PC-9 (cell line): Measurements from ENCODE around the gene ZNF24. TPM values are rescaled to one million over a fixed set of nuclear protein-coding genes. Genes with fewer than 3 reads are reported as not detected.

ENCODE experiments used
- BruUV-seq: library from RNA; stranded (reverse); fragments of 400-500 nt; replicated peaks from 2 replicates; lab custom pipeline; 2021; lab: Mats Ljungman, UMichigan
- CTCF ChIA-PET: fragments of 300-600 bp; sonication (Branson Sonifier 250); formaldehyde crosslinking; loops from one replicate; lab custom pipeline; 2022; ENCODE audit warnings: antibody characterized with exemption; lab: Charles Lee
- POLR2A ChIA-PET: fragments of 300-600 bp; sonication (Branson Sonifier 250); formaldehyde crosslinking; loops from one replicate; lab custom pipeline; 2022; ENCODE audit warnings: antibody characterized with exemption; ENCODE audit not compliant: unreplicated experiment; lab: Charles Lee
- DNase-seq, 2 experiments: peaks; one replicate each; pipeline versions ENCODE4 v3.0.0 to v3.0.0-alpha.2; 2015 to 2022; ENCODE audit warnings: mixed read lengths in 1 of 2
- H2AFZ ChIP-seq: fragments of 200-600 bp; sonication (generic); 2 replicates; pipeline ENCODE4 v1.8.1; 2017; ENCODE audit warnings: antibody characterized with exemption
- H3F3A ChIP-seq: fragments of 200-600 bp; sonication (generic); 2 replicates; pipeline ENCODE4 v1.8.1; 2017; ENCODE audit warnings: antibody characterized with exemption, mild to moderate bottlenecking, low read depth; ENCODE audit not compliant: insufficient read depth
- H3K27ac ChIP-seq: fragments of 200-600 bp; sonication (generic); 2 replicates; pipeline ENCODE4 v1.6.1; 2016; ENCODE audit warnings: mixed run types
- H3K27me3 ChIP-seq: fragments of 200-600 bp; sonication (generic); 2 replicates; pipeline ENCODE4 v1.6.1; 2016; ENCODE audit warnings: low read depth, mixed run types; ENCODE audit not compliant: insufficient read depth
- H3K36me3 ChIP-seq: fragments of 200-600 bp; sonication (generic); 2 replicates; pipeline ENCODE4 v1.6.1; 2016; ENCODE audit warnings: low read depth, mixed run types
- H3K4me1 ChIP-seq: fragments of 200-600 bp; sonication (generic); replicated peaks from 2 replicates; pipeline ENCODE4 v1.6.1; 2016; ENCODE audit warnings: mixed run types; ENCODE audit not compliant: insufficient read depth
- H3K4me2 ChIP-seq: fragments of 200-600 bp; sonication (generic); 2 replicates; pipeline ENCODE4 v1.6.1; 2017; ENCODE audit warnings: mixed run types
- H3K4me3 ChIP-seq: fragments of 200-600 bp; sonication (generic); 2 replicates; pipeline ENCODE4 v1.6.1; 2016; ENCODE audit warnings: mixed run types
- H3K79me2 ChIP-seq: fragments of 200-600 bp; sonication (generic); 2 replicates; pipeline ENCODE4 v1.6.1; 2017; ENCODE audit warnings: low read depth, mixed run types
- H3K9me2 ChIP-seq: fragments of 200-600 bp; sonication (generic); 2 replicates; pipeline ENCODE4 v1.8.1; 2017; ENCODE audit warnings: mild to moderate bottlenecking; ENCODE audit not compliant: insufficient read depth
- H3K9me3 ChIP-seq: fragments of 200-600 bp; sonication (generic); 2 replicates; pipeline ENCODE4 v1.8.1; 2016; ENCODE audit warnings: low read depth; ENCODE audit not compliant: insufficient read depth
- H4K20me1 ChIP-seq: fragments of 200-600 bp; sonication (generic); 2 replicates; pipeline ENCODE4 v1.8.1; 2017; ENCODE audit not compliant: insufficient read depth
- EZH2 ChIP-seq: fragments of 200-600 bp; sonication (generic); IDR thresholded peaks from 2 replicates; pipeline ENCODE4 v1.8.0; 2017; ENCODE audit warnings: antibody characterized with exemption, low read depth
- intact Hi-C: fragments of 100-400 bp; cut with micrococcal nuclease; formaldehyde crosslinking; loops from one replicate; pipeline ENCODE4 v1.10.0; 2022; ENCODE audit not compliant: unreplicated experiment
- total RNA-seq: library from RNA; stranded (reverse); gene quantifications from 2 replicates; pipeline ENCODE4 v1.2.3, GENCODE V29; 2021
- TF ChIP-seq, protein P1 (sequence below): fragments of 200-600 bp; sonication (generic); conservative IDR thresholded peaks from 2 replicates; pipeline ENCODE4 v1.6.1; 2017; ENCODE audit warnings: mixed run types, antibody characterized with exemption, mild to moderate bottlenecking, moderate library complexity

The ZNF24 gene
- total RNA-seq, 1 experiment from 2014 or later, result 33.9 TPM

- CTCF ChIA-PET, result no interaction called here
- H3K4me1 ChIP-seq, result no peaks in the 10 kb centered on the region
- no peak overlapping the region for H3K27ac ChIP-seq
- no peaks in the 10 kb centered on the region for H3K27me3 ChIP-seq
- no peak for DNase-seq
- peaks cover 7% of the 10 kb centered on the region; the same call in 1 of the 2 replicates for H3K79me2 ChIP-seq
- H4K20me1 ChIP-seq, result no peaks in the 10 kb centered on the region
- H3K36me3 ChIP-seq, result no peaks in the 10 kb centered on the region
- TF ChIP-seq, protein P1, sequence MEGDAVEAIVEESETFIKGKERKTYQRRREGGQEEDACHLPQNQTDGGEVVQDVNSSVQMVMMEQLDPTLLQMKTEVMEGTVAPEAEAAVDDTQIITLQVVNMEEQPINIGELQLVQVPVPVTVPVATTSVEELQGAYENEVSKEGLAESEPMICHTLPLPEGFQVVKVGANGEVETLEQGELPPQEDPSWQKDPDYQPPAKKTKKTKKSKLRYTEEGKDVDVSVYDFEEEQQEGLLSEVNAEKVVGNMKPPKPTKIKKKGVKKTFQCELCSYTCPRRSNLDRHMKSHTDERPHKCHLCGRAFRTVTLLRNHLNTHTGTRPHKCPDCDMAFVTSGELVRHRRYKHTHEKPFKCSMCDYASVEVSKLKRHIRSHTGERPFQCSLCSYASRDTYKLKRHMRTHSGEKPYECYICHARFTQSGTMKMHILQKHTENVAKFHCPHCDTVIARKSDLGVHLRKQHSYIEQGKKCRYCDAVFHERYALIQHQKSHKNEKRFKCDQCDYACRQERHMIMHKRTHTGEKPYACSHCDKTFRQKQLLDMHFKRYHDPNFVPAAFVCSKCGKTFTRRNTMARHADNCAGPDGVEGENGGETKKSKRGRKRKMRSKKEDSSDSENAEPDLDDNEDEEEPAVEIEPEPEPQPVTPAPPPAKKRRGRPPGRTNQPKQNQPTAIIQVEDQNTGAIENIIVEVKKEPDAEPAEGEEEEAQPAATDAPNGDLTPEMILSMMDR, result no peak
- BruUV-seq, result no TSS peak
- no peaks in the 10 kb centered on the region for H3K9me2 ChIP-seq
- H2AFZ ChIP-seq, result no peak overlapping the region
- H3K4me3 ChIP-seq, result no peak overlapping the region
- H3K4me2 ChIP-seq, result no peak overlapping the region
- intact Hi-C loops, result no loop called here
- H3K9me3 ChIP-seq, result no peaks in the 10 kb centered on the region
- H3F3A ChIP-seq, result peaks cover 10% of the 10 kb centered on the region; the same call in 1 of the 2 replicates
- POLR2A ChIA-PET, result no interaction called here
Measured at GRCh38 chr18:35283923-35284794, 60.1 kb downstream of the ZNF24 start.

- Histone ChIP-seq H3K9me2 (no peaks in the 10 kb centered on the region), H3K4me1 (no peaks in the 10 kb centered on the region), H3K9me3 (no peaks in the 10 kb centered on the region; the same call in 1 of the 2 replicates), H3F3A (peaks cover 10% of the 10 kb centered on the region; the same call in 1 of the 2 replicates), H3K79me2 (no peaks in the 10 kb centered on the region), H3K36me3 (no peaks in the 10 kb centered on the region), H4K20me1 (no peaks in the 10 kb centered on the region), H3K4me2 (no peak overlapping the region), H3K27me3 (no peaks in the 10 kb centered on the region), H2AFZ (no peak overlapping the region), H3K27ac (no peak overlapping the region), H3K4me3 (no peak overlapping the region)
- intact Hi-C loops, result no loop called here
- no TSS peak for BruUV-seq
- peak in 1 of 2 experiments; percentile 58 for DNase-seq
- ChIA-PET CTCF (interaction anchor here (0.5 kb wide), 1 partner anchor 339 kb away, joined by 5 read pairs; no protein-coding TSS in a partner anchor), POLR2A (no interaction called here)
- no peak for TF ChIP-seq EZH2
- TF ChIP-seq, protein P1, result no peak
Measured at GRCh38 chr18:35282353-35282752, 61.9 kb downstream of the ZNF24 start.

Other genes starting within 250 kb of the ZNF24 start
- 8.1 and 9.3 TPM in 2 replicates for gene ZNF397, start 103.4 kb downstream of the ZNF24 start, total RNA-seq
- gene ZSCAN30, start 54.2 kb downstream of the ZNF24 start, total RNA-seq, result 16.9 and 18.5 TPM in 2 replicates
- 1.9 and 2.0 TPM in 2 replicates for gene ZNF396, start 32.9 kb upstream of the ZNF24 start, total RNA-seq
- gene INO80C, start 153.5 kb upstream of the ZNF24 start, total RNA-seq, result 23.9 and 29.5 TPM in 2 replicates
- 68.2 and 88.9 TPM in 2 replicates for gene GALNT1, start 237.3 kb upstream of the ZNF24 start, total RNA-seq